Measurements from ENCODE around the gene GPX3. TPM values are rescaled to one million over a fixed set of nuclear protein-coding genes. Genes with fewer than 3 reads are reported as not detected.

The GPX3 gene
- total and polyA plus RNA-seq, 8 donors: 70.5 to 828 (median 302) TPM

DNA sequence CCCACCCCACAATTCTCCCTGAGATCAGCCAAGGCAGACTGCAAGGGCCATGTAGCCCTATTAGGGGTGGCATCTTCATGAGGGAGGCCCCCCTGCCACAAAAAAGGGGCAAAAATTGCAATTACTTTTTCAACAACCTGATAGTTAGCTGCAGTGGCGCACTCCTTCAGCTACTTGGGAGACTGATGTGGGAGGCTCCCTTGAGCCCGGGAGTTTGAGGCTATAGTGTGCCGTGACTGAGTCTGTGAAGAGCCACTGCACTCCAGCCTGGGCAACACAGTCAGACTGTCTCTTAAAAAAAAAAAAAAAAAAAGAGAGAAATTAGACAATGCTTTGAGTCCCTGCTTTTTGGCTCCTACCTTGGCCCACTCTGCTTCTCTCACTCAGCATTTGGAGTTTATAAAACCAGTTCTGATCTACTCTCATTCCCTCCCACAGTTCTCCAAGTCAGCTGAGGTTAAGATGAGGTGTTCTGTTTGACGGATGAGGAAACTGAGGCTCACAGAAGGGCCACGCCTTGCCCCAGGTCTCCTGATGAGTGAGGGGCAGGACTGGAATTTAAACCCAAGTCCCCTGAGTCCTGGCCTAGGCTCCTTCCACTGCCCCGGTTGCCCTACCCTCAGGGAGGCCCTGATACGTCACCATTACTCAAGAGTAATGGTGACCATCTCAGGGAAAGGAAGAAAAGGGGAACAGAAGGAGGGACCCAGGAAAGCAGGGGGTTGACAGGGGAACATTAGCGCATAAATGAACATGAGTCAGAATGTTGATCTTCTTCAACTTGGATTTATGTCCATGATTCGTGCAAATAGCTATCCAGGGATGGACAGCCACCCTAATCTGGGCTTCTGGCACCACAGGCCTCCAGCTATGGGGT is 9.0 kb downstream of the GPX3 start:
- no peaks in the 10 kb centered on the region for H3K27me3 ChIP-seq
- peaks cover 72 to 100% (median 93%) of the 10 kb centered on the region in 4 donors for H3K36me3 ChIP-seq

DNA sequence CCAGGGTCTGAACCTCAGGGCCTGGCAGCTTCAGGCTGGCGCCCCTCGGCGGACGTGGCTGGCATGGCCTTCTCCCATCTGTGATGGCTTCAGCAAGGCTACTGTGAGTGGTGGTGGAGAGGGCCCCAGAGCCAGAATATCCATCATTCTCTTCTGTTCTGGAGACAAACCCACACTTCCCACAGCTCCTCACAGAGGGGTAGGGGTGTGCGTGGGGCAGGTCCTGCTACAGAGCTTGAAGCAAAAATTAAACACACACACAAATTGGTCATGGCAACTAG is 9.6 kb downstream of the GPX3 start:
- 83 to 96% (median 94%) methylated on average over 5 of the region's 5 CpGs for WGBS, 5 donors
- no peak for DNase-seq
- Histone ChIP-seq H3K9me3 (no peaks in the 10 kb centered on the region), H3K36me3 (peaks cover 78 to 100% (median 97%) of the 10 kb centered on the region in 4 donors), H3K4me1 (peaks cover 15 to 40% (median 27%) of the 10 kb centered on the region in 4 donors), H3K27ac (peak overlapping the region; percentile 22 to 75 (median 58)), H3K4me3 (no peak overlapping the region), H3K27me3 (no peaks in the 10 kb centered on the region)
- intact Hi-C loops (cut with DNase I; ENCODE audit: low total_unique reads): no loop called here
- TF ChIP-seq EP300 (IDR thresholded peaks at IDR 0.05) (no peak), POLR2A (IDR thresholded peaks at IDR 0.05) (no peak), POLR2AphosphoS5 (IDR thresholded peaks at IDR 0.05) (no peak)
- TF ChIP-seq, protein P1, sequence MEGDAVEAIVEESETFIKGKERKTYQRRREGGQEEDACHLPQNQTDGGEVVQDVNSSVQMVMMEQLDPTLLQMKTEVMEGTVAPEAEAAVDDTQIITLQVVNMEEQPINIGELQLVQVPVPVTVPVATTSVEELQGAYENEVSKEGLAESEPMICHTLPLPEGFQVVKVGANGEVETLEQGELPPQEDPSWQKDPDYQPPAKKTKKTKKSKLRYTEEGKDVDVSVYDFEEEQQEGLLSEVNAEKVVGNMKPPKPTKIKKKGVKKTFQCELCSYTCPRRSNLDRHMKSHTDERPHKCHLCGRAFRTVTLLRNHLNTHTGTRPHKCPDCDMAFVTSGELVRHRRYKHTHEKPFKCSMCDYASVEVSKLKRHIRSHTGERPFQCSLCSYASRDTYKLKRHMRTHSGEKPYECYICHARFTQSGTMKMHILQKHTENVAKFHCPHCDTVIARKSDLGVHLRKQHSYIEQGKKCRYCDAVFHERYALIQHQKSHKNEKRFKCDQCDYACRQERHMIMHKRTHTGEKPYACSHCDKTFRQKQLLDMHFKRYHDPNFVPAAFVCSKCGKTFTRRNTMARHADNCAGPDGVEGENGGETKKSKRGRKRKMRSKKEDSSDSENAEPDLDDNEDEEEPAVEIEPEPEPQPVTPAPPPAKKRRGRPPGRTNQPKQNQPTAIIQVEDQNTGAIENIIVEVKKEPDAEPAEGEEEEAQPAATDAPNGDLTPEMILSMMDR (IDR thresholded peaks at IDR 0.05): no peak

More for the DNA sequence above, 9.0 kb downstream of the GPX3 start:
- peaks cover 21 to 45% (median 33%) of the 10 kb centered on the region in 4 donors for H3K4me1 ChIP-seq
- H3K27ac ChIP-seq: peak overlapping the region; percentile 22 to 75 (median 58)
- no peak overlapping the region for H3K4me3 ChIP-seq
- no peaks in the 10 kb centered on the region for H3K9me3 ChIP-seq
- intact Hi-C loops (cut with DNase I; ENCODE audit: low total_unique reads): no loop called here
- no peak for TF ChIP-seq EP300 (IDR thresholded peaks at IDR 0.05)
- peak in 1 of 3 donors; percentile 2 for TF ChIP-seq POLR2AphosphoS5 (IDR thresholded peaks at IDR 0.05)
- TF ChIP-seq, protein P1 (IDR thresholded peaks at IDR 0.05): no peak
- TF ChIP-seq POLR2A (IDR thresholded peaks at IDR 0.05): no peak
- WGBS, 5 donors: 88 to 96% (median 93%) methylated on average over 9 of the region's 9 CpGs
- no peak for DNase-seq

DNA sequence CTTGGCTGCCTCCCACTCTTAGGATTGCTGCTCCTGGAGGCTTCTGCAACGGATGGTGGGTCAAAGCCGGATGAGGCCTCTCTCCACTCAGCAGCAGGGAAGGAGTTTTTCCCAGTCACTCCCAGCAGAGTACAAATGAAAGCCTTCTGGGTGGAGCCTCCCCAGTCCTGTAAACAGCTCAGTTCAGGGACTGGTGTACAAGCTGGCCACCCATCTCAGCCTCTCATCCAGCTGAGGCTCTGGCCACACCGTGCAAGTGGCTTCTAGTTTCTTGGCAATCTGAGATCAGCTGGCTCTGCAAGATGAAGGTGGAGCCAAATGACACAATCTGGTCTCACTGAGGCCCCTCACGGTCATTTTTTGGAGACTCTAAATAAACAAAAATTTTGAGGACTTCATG is 10.0 kb downstream of the GPX3 start:
- Histone ChIP-seq H3K4me1 (peaks cover 11 to 36% (median 23%) of the 10 kb centered on the region in 4 donors), H3K36me3 (peaks cover 81 to 100% (median 97%) of the 10 kb centered on the region in 4 donors), H3K27ac (peak overlapping the region; percentile 22 to 75 (median 58)), H3K27me3 (no peaks in the 10 kb centered on the region), H3K4me3 (no peak overlapping the region), H3K9me3 (no peaks in the 10 kb centered on the region)
- DNase-seq: peak in 1 of 2 donors; percentile 65
- intact Hi-C loops (cut with DNase I; ENCODE audit: low total_unique reads): no loop called here
- WGBS, 5 donors: 54 to 76% (median 73%) methylated on average over 2 to 4 of the region's 4 CpGs
- no peak for TF ChIP-seq POLR2A (IDR thresholded peaks at IDR 0.05)
- TF ChIP-seq POLR2AphosphoS5 (IDR thresholded peaks at IDR 0.05): peak; percentile 2 to 56 (median 53)

DNA sequence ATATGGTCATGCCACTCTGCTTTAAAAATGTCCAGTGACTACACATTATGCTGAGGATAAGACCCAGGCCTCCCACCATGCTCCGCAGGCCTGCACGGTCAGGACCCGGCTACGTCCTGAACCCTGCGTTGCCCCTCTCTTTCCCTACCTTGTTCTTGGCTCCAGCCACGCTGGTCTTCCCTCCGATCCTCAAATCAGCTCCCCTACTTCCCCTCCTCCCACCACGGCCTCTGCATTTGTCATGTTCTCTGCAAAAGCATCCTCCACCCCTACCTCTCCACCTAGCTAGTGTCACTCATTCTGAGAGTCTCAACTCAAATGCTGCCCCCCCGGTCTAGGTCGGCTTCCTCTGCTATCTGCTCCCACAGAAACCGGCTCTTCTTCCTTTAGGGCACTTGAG is 11.2 kb downstream of the GPX3 start:
- intact Hi-C loops (cut with DNase I; ENCODE audit: low total_unique reads): no loop called here
- Histone ChIP-seq H3K27me3 (no peaks in the 10 kb centered on the region), H3K36me3 (peaks cover 80 to 100% (median 99%) of the 10 kb centered on the region in 4 donors), H3K9me3 (no peaks in the 10 kb centered on the region), H3K4me3 (no peak overlapping the region), H3K27ac (peak overlapping the region in 2 of 5 donors; percentile 68 to 75), H3K4me1 (peaks cover 0 to 25% (median 11%) of the 10 kb centered on the region in 4 donors)
- TF ChIP-seq EP300 (IDR thresholded peaks at IDR 0.05) (no peak), POLR2AphosphoS5 (IDR thresholded peaks at IDR 0.05) (no peak), POLR2A (IDR thresholded peaks at IDR 0.05) (no peak)
- TF ChIP-seq, protein P1 (IDR thresholded peaks at IDR 0.05): no peak
- DNase-seq: no peak
- 94 to 98% (median 96%) methylated on average over 11 of the region's 11 CpGs for WGBS, 5 donors

All from stomach (tissue), 9 donors.